Measurements from ENCODE around the gene TOMM7.

DNA sequence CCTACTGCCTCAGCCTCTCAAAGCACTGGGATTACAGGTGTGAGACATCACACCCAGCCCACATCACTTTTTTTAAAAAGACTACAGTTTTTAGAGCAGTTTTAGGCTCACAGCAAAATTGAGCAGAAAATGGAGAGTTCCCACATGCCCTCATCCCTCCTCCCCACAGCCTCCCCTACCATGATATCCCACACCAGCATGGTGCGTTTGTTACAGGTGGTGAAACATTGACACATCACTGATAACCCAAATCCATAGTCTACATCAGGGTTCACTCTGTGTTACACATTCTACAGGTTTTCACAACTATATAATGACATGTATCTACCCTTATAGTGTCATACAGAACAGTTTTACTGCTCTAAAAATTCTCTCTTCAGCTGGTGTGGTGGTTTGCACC lies 24.3 kb upstream of the TOMM7 start:
- TF ChIP-seq, protein P1, sequence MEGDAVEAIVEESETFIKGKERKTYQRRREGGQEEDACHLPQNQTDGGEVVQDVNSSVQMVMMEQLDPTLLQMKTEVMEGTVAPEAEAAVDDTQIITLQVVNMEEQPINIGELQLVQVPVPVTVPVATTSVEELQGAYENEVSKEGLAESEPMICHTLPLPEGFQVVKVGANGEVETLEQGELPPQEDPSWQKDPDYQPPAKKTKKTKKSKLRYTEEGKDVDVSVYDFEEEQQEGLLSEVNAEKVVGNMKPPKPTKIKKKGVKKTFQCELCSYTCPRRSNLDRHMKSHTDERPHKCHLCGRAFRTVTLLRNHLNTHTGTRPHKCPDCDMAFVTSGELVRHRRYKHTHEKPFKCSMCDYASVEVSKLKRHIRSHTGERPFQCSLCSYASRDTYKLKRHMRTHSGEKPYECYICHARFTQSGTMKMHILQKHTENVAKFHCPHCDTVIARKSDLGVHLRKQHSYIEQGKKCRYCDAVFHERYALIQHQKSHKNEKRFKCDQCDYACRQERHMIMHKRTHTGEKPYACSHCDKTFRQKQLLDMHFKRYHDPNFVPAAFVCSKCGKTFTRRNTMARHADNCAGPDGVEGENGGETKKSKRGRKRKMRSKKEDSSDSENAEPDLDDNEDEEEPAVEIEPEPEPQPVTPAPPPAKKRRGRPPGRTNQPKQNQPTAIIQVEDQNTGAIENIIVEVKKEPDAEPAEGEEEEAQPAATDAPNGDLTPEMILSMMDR (IDR thresholded peaks at IDR 0.05; ENCODE audit: low read depth, low read length, poor library complexity, severe bottlenecking) = no peak
- no peak for TF ChIP-seq EZH2phosphoT487 (IDR thresholded peaks at IDR 0.05; ENCODE audit: borderline replicate concordance, low read length)

Measured in DOHH2 (cell line).